CD4-positive, alpha-beta T cell treated with Interleukin-17A for 1 hour (primary cell): ENCODE results near the gene SUMO3.

Experiments
- DNase-seq: peaks from one replicate; pipeline ENCODE4 v3.0.0-alpha.2; 2020

The SUMO3 gene

GRCh38 chr21:44758781-44759627, 58.9 kb downstream of the SUMO3 start:
- DNase-seq: no peak

GRCh38 chr21:44758141-44758561, 59.7 kb downstream of the SUMO3 start:
- no peak for DNase-seq

GRCh38 chr21:44757731-44758130, 60.1 kb downstream of the SUMO3 start:
- no peak for DNase-seq

- DNase-seq: no peak
These were observed 61.3 kb downstream of the SUMO3 start for GRCh38 chr21:44756423-44757185.
